Measurements from ENCODE around the gene SCGN.

Gene SCGN

GRCh38 chr6:25697537-25698340 is 45.7 kb downstream of the SCGN start:
- Histone ChIP-seq H3K36me3 (replicated peaks) (no peaks in the 10 kb centered on the region), H3K27me3 (replicated peaks) (no peaks in the 10 kb centered on the region), H3K27ac (no peak overlapping the region), H3K4me3 (ENCODE audit: low read depth, low read length) (no peak overlapping the region)
- TF ChIP-seq CTCF (IDR thresholded peaks at IDR 0.05; ENCODE audit: low read depth, low read length, missing control alignments): no peak
- DNase-seq: no peak
- in situ Hi-C loops (cut with HindIII; ENCODE audit: low pct_ligation_motif_present, low sequenced_read_pairs): no loop called here

- TF ChIP-seq CTCF (IDR thresholded peaks at IDR 0.05; ENCODE audit: low read depth, low read length, missing control alignments): no peak
- Histone ChIP-seq H3K27ac (no peak overlapping the region), H3K4me3 (ENCODE audit: low read depth, low read length) (no peak overlapping the region), H3K27me3 (replicated peaks) (no peaks in the 10 kb centered on the region), H3K36me3 (replicated peaks) (no peaks in the 10 kb centered on the region)
- in situ Hi-C loops (cut with HindIII; ENCODE audit: low pct_ligation_motif_present, low sequenced_read_pairs): no loop called here
- DNase-seq: no peak
Measured at GRCh38 chr6:25698631-25699030, 46.6 kb downstream of the SCGN start.

GRCh38 chr6:25699649-25700048 is 47.6 kb downstream of the SCGN start:
- DNase-seq: no peak
- Histone ChIP-seq H3K36me3 (replicated peaks) (no peaks in the 10 kb centered on the region), H3K27ac (no peak overlapping the region), H3K27me3 (replicated peaks) (no peaks in the 10 kb centered on the region), H3K4me3 (ENCODE audit: low read depth, low read length) (no peak overlapping the region)
- in situ Hi-C loops (cut with HindIII; ENCODE audit: low pct_ligation_motif_present, low sequenced_read_pairs): no loop called here
- no peak for TF ChIP-seq CTCF (IDR thresholded peaks at IDR 0.05; ENCODE audit: low read depth, low read length, missing control alignments)

GRCh38 chr6:25700761-25701160 is 48.7 kb downstream of the SCGN start:
- H3K27me3 ChIP-seq (replicated peaks): no peaks in the 10 kb centered on the region
- H3K4me3 ChIP-seq (ENCODE audit: low read depth, low read length): no peak overlapping the region
- no peak overlapping the region for H3K27ac ChIP-seq
- DNase-seq: no peak
- TF ChIP-seq CTCF (IDR thresholded peaks at IDR 0.05; ENCODE audit: low read depth, low read length, missing control alignments): no peak
- H3K36me3 ChIP-seq (replicated peaks): no peaks in the 10 kb centered on the region
- in situ Hi-C loops (cut with HindIII; ENCODE audit: low pct_ligation_motif_present, low sequenced_read_pairs): no loop called here

- Histone ChIP-seq H3K36me3 (replicated peaks) (no peaks in the 10 kb centered on the region), H3K27ac (no peak overlapping the region), H3K4me3 (ENCODE audit: low read depth, low read length) (no peak overlapping the region), H3K27me3 (replicated peaks) (no peaks in the 10 kb centered on the region)
- in situ Hi-C loops (cut with HindIII; ENCODE audit: low pct_ligation_motif_present, low sequenced_read_pairs): no loop called here
- TF ChIP-seq CTCF (IDR thresholded peaks at IDR 0.05; ENCODE audit: low read depth, low read length, missing control alignments): no peak
- no peak for DNase-seq
Measured at GRCh38 chr6:25701807-25702206, 49.8 kb downstream of the SCGN start.

- no peak overlapping the region for H3K27ac ChIP-seq
- no peak overlapping the region for H3K4me3 ChIP-seq (ENCODE audit: low read depth, low read length)
- H3K36me3 ChIP-seq (replicated peaks): no peaks in the 10 kb centered on the region
- in situ Hi-C loops (cut with HindIII; ENCODE audit: low pct_ligation_motif_present, low sequenced_read_pairs): no loop called here
- TF ChIP-seq CTCF (IDR thresholded peaks at IDR 0.05; ENCODE audit: low read depth, low read length, missing control alignments): no peak
- DNase-seq: no peak
- H3K27me3 ChIP-seq (replicated peaks): no peaks in the 10 kb centered on the region
Measured at GRCh38 chr6:25703005-25703404, 51.0 kb downstream of the SCGN start.
